Retinal pigment epithelial cell (primary cell): Measurements from ENCODE around the gene AGMO.

Source experiments
- DNase-seq: peaks from one replicate; pipeline ENCODE4 v3.0.0-alpha.2; 2010; ENCODE audit warnings: low read depth
- H3K4me3 ChIP-seq: 2 replicates; pipeline ENCODE4 v1.5.1; 2011; ENCODE audit warnings: mild to moderate bottlenecking, low read length, control low read depth, moderate library complexity
- CTCF ChIP-seq: conservative IDR thresholded peaks from 2 replicates; pipeline ENCODE4 v1.5.1; 2011; ENCODE audit warnings: low read depth, low read length, control low read depth, inconsistent platforms

The AGMO gene

GRCh38 chr7:15507171-15507570, 54.6 kb downstream of the AGMO start:
- TF ChIP-seq CTCF = no peak
- H3K4me3 ChIP-seq = no peak overlapping the region
- no peak for DNase-seq

GRCh38 chr7:15505761-15506160, 56.1 kb downstream of the AGMO start:
- no peak overlapping the region for H3K4me3 ChIP-seq
- TF ChIP-seq CTCF = no peak
- no peak for DNase-seq

GRCh38 chr7:15504351-15504750, 57.5 kb downstream of the AGMO start:
- DNase-seq = no peak
- TF ChIP-seq CTCF = no peak

GRCh38 chr7:15503603-15504290, 58.1 kb downstream of the AGMO start:
- no peak overlapping the region for H3K4me3 ChIP-seq
- no peak for DNase-seq
- TF ChIP-seq CTCF = peak; percentile 21

More at GRCh38 chr7:15504351-15504750, 57.5 kb downstream of the AGMO start:
- no peak overlapping the region for H3K4me3 ChIP-seq

GRCh38 chr7:15498465-15498864, 63.4 kb downstream of the AGMO start:
- H3K4me3 ChIP-seq = no peak overlapping the region
- no peak for DNase-seq
- TF ChIP-seq CTCF = no peak

GRCh38 chr7:15495170-15495569, 66.6 kb downstream of the AGMO start:
- DNase-seq = peak; percentile 13

More at GRCh38 chr7:15495170-15495569, 66.6 kb downstream of the AGMO start:
- H3K4me3 ChIP-seq = no peak overlapping the region
- no peak for TF ChIP-seq CTCF
